ENCODE results near the gene CDC34. TPM values are rescaled to one million over a fixed set of nuclear protein-coding genes. Genes with fewer than 3 reads are reported as not detected.

The CDC34 gene
- total RNA-seq, 1 donor from 2014 or later, result 40.0 TPM

GRCh38 chr19:576768-577438 is 45.3 kb downstream of the CDC34 start:
- H3K4me3 ChIP-seq, result no peak overlapping the region
- no peaks in the 10 kb centered on the region for H3K27me3 ChIP-seq (ENCODE audit: low read depth)
- intact Hi-C loops (cut with DNase I), result no loop called here
- TF ChIP-seq CTCF (IDR thresholded peaks at IDR 0.05), result no peak
- H3K36me3 ChIP-seq, result peaks cover 40% of the 10 kb centered on the region
- peaks cover 47% of the 10 kb centered on the region for H3K4me1 ChIP-seq
- H3K27ac ChIP-seq, result no peak overlapping the region
- DNase-seq (no peak), ATAC-seq (no peak)
- H3K9me3 ChIP-seq, result no peaks in the 10 kb centered on the region

GRCh38 chr19:577439-578392 is 46.2 kb downstream of the CDC34 start:
- ATAC-seq, result no peak
- intact Hi-C loops (cut with DNase I), result no loop called here
- no peak for DNase-seq
- no peak overlapping the region for H3K27ac ChIP-seq
- no peaks in the 10 kb centered on the region for H3K27me3 ChIP-seq (ENCODE audit: low read depth)
- H3K4me3 ChIP-seq, result no peak overlapping the region
- H3K9me3 ChIP-seq, result no peaks in the 10 kb centered on the region
- peaks cover 48% of the 10 kb centered on the region for H3K36me3 ChIP-seq
- no peak for TF ChIP-seq CTCF (IDR thresholded peaks at IDR 0.05)
- H3K4me1 ChIP-seq, result peaks cover 47% of the 10 kb centered on the region

- ATAC-seq (no peak), DNase-seq (no peak)
- no peak for TF ChIP-seq CTCF (IDR thresholded peaks at IDR 0.05)
Measured at GRCh38 chr19:579111-579841, 47.7 kb downstream of the CDC34 start.

GRCh38 chr19:579842-580155 is 48.2 kb downstream of the CDC34 start:
- intact Hi-C loops (cut with DNase I), result no loop called here
- DNase-seq, result no peak
- Histone ChIP-seq H3K4me3 (no peak overlapping the region), H3K27ac (no peak overlapping the region), H3K36me3 (peaks cover 56% of the 10 kb centered on the region), H3K27me3 (ENCODE audit: low read depth) (peaks cover 3% of the 10 kb centered on the region), H3K9me3 (no peaks in the 10 kb centered on the region), H3K4me1 (peaks cover 36% of the 10 kb centered on the region)
- no peak for ATAC-seq
- no peak for TF ChIP-seq CTCF (IDR thresholded peaks at IDR 0.05)

More at GRCh38 chr19:579111-579841, 47.7 kb downstream of the CDC34 start:
- Histone ChIP-seq H3K4me3 (no peak overlapping the region), H3K4me1 (peaks cover 38% of the 10 kb centered on the region), H3K27me3 (ENCODE audit: low read depth) (no peaks in the 10 kb centered on the region), H3K36me3 (peaks cover 56% of the 10 kb centered on the region), H3K27ac (no peak overlapping the region), H3K9me3 (no peaks in the 10 kb centered on the region)
- intact Hi-C loops (cut with DNase I), result no loop called here

- H3K4me3 ChIP-seq, result no peak overlapping the region
- DNase-seq, result no peak
- no peak for TF ChIP-seq CTCF (IDR thresholded peaks at IDR 0.05)
- peaks cover 9% of the 10 kb centered on the region for H3K27me3 ChIP-seq (ENCODE audit: low read depth)
- ATAC-seq, result no peak
- H3K36me3 ChIP-seq, result peaks cover 56% of the 10 kb centered on the region
- no peak overlapping the region for H3K27ac ChIP-seq
- H3K4me1 ChIP-seq, result peaks cover 30% of the 10 kb centered on the region
- intact Hi-C loops (cut with DNase I), result no loop called here
- H3K9me3 ChIP-seq, result no peaks in the 10 kb centered on the region
Measured at GRCh38 chr19:580274-580835, 48.8 kb downstream of the CDC34 start.

Data from lower lobe of right lung (tissue), 2 donors.